Fibroblast of peridontal ligament (primary cell): ENCODE measurements around the gene TAF1B.

Experiments used
- DNase-seq: peaks from one replicate; pipeline ENCODE4 v3.0.0-alpha.2; 2010; ENCODE audit errors: extremely low read depth

Gene TAF1B

DNA sequence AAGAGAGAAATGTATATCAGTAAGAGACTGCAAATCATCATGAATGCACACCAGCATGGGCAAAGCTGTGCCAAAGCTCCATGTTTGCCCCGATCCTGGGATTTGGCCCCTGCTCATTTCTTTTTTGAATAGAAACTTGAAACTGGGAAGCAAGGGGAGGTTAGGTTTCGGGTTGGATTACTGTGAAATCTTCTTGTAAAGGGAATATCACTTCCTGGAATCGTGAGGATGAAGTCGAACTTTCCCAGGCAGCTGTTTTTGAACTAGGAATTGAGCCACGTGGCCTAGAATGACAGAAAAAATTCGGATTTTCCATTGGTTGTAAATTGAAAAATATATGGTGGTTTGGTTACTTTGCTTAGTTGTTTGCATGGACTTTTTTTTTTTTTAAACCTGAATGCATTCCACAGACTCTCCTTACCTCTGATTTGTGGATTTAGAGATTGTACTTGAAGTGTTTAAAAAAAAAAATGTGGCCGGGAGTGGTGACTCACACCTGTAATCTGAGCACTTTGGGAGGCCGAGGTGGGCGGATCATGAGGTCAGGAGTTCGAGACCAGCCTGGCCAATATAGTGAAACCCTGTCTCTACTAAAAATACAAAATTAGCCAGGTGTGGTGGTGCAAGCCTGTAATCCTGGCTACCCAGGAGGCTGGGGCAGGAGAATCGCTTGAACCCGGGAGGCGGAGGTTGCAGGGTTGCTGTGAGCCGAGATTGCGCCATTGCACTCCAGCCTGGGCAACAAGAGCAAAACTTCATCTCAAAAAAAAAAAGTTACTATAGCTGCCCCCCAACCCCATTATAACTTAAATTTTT is 140.3 kb downstream of the TAF1B start:
- peak; percentile 33 for DNase-seq
